Nephron progenitor cell (in vitro differentiated cells): ENCODE results near the gene PIP4P1.
A peak's percentile ranks its signal among the peaks of the same experiment; 100 is the strongest.

Experiments
- DNase-seq: peaks from one replicate; pipeline ENCODE4 v3.0.0; 2021
- H3K27ac Mint-ChIP-seq: 2 replicates; pipeline ENCODE4 v1.8.0; 2021; ENCODE audit warnings: mild to moderate bottlenecking, moderate library complexity, mixed read lengths
- H3K27me3 Mint-ChIP-seq: 2 replicates; pipeline ENCODE4 v1.8.0; 2021; ENCODE audit warnings: mild to moderate bottlenecking, low read depth, mixed read lengths; ENCODE audit not compliant: poor library complexity
- H3K36me3 Mint-ChIP-seq: 2 replicates; pipeline ENCODE4 v1.8.0; 2021; ENCODE audit warnings: low read depth, mixed read lengths
- H3K4me1 Mint-ChIP-seq: 2 replicates; pipeline ENCODE4 v1.8.0; 2021; ENCODE audit warnings: mixed read lengths
- H3K4me3 Mint-ChIP-seq: 2 replicates; pipeline ENCODE4 v1.8.0; 2021; ENCODE audit warnings: mild to moderate bottlenecking, moderate library complexity, mixed read lengths
- H3K9me3 Mint-ChIP-seq: 2 replicates; pipeline ENCODE4 v1.8.0; 2021; ENCODE audit warnings: mild to moderate bottlenecking, moderate library complexity, mixed read lengths
- TF ChIP-seq, protein P1 (sequence below): fragments of 200-600 bp; sonication (generic); IDR thresholded peaks from 2 replicates; pipeline ENCODE4 v1.5.0; 2021; ENCODE audit warnings: antibody characterized with exemption

The PIP4P1 gene

DNA sequence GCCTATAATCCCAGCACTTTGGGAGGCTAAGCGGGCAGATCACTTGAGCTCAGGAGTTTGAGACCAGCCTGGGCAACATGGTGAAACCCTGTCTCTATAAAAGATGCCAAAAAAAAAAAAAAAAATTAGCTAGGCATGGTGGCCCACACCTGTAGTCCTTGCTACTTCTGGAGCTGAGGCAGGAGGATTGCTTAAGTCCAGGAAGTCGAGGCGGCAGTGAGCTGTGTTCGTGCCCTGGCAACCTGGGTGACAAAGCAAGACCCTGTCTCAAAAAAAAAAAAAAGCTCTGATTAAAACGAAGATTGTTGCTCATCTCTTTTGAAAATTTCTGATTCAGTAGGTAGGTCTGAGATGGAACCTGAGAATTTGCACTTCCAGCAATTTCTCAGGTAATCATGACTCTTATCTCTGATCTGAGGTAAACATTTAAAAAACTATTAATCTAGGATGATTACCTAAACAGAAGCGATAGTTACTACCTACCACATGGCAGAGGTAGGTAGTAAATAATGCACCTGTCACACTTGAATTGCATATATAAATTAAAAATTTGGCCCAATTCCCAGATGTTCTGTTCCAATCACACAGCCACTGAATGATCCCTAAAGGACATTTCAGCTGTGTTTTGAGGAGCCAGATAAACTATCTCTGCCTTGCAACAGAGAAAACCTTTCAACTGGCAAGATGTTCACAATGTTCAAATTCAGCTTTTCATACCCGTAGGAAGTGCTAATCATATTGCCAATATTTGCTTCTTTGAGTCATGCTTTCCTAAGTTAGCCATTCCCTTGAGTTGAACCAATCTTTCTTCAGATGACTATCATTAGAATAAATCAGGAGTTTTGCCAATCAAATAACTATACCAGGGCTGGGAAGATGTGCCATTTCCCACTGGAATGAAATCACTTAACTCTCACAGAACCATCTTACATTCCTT lies 43.7 kb downstream of the PIP4P1 start:
- Mint-ChIP-seq H3K9me3 (no peaks in the 10 kb centered on the region), H3K4me3 (no peak overlapping the region), H3K4me1 (peaks cover 31% of the 10 kb centered on the region), H3K27me3 (no peaks in the 10 kb centered on the region), H3K27ac (no peak overlapping the region), H3K36me3 (no peaks in the 10 kb centered on the region)
- DNase-seq, result no peak
- TF ChIP-seq, protein P1, sequence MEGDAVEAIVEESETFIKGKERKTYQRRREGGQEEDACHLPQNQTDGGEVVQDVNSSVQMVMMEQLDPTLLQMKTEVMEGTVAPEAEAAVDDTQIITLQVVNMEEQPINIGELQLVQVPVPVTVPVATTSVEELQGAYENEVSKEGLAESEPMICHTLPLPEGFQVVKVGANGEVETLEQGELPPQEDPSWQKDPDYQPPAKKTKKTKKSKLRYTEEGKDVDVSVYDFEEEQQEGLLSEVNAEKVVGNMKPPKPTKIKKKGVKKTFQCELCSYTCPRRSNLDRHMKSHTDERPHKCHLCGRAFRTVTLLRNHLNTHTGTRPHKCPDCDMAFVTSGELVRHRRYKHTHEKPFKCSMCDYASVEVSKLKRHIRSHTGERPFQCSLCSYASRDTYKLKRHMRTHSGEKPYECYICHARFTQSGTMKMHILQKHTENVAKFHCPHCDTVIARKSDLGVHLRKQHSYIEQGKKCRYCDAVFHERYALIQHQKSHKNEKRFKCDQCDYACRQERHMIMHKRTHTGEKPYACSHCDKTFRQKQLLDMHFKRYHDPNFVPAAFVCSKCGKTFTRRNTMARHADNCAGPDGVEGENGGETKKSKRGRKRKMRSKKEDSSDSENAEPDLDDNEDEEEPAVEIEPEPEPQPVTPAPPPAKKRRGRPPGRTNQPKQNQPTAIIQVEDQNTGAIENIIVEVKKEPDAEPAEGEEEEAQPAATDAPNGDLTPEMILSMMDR, result no peak

DNA sequence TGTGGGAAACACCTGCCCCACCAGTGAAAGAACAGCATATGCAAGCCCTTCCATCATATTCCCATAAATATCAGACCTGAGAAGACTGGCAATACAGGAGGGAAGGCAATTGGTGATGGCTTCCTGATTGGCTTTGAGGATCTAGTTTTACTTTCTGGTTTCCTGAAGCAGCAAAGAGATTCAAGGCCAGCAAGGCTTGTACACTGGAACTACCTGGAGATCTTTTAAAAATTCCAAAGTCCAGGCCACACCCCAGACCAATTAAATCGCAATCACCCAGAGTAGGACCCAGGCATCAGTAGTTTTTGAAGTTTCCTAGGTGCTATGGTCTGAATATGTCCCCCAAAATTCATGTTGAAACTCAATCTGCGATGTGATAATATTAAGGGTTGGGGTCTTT lies 45.0 kb downstream of the PIP4P1 start:
- Mint-ChIP-seq H3K36me3 (no peaks in the 10 kb centered on the region), H3K27ac (no peak overlapping the region), H3K4me1 (peaks cover 38% of the 10 kb centered on the region), H3K9me3 (no peaks in the 10 kb centered on the region), H3K4me3 (no peak overlapping the region), H3K27me3 (no peaks in the 10 kb centered on the region)
- TF ChIP-seq, protein P1, result no peak
- DNase-seq, result no peak

DNA sequence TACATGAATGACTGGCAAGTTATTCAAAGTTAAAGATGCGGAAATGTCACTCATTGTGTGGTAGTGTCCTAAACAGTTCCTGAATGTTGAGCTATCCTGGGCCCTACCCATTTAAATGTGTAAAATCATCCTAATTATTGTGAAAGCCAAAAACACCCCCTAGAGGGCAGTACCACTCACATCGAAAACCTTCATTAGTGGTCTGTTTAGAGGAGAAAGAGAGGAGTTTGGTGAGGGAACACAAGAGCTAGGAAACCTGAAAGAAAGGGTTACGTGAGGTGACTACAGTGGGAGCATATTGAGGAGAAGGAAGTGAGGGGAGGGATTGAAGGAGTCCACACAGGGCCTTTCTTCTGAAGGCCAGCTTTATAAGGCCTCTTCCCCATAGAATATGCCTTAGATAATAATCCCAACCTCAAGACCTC lies 45.4 kb downstream of the PIP4P1 start:
- peaks cover 38% of the 10 kb centered on the region for H3K4me1 Mint-ChIP-seq
- no peaks in the 10 kb centered on the region for H3K36me3 Mint-ChIP-seq
- DNase-seq, result no peak
- TF ChIP-seq, protein P1, result peak; percentile 54
- H3K9me3 Mint-ChIP-seq, result no peaks in the 10 kb centered on the region
- no peaks in the 10 kb centered on the region for H3K27me3 Mint-ChIP-seq
- H3K27ac Mint-ChIP-seq, result no peak overlapping the region
- H3K4me3 Mint-ChIP-seq, result no peak overlapping the region

DNA sequence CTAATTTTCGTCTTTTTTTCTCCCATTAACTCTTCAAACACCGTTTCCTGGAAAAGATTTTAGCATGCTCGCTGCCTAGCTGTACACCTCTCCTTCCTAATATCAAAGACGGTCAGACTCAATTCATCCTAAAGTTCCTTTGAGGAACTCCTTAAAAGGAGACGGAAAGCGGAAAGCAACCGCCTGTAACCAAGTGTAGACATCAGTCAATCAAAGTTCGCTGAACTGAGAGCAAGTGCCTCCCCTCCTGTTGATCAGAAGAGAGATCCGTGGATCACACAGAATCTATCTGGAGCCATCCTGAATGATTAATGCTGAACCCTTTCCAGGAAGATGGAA lies 47.5 kb downstream of the PIP4P1 start:
- H3K27me3 Mint-ChIP-seq, result no peaks in the 10 kb centered on the region
- TF ChIP-seq, protein P1, result no peak
- H3K36me3 Mint-ChIP-seq, result no peaks in the 10 kb centered on the region
- H3K27ac Mint-ChIP-seq, result peak overlapping the region; percentile 77
- H3K9me3 Mint-ChIP-seq, result no peaks in the 10 kb centered on the region
- peaks cover 34% of the 10 kb centered on the region for H3K4me1 Mint-ChIP-seq
- peak overlapping the region; percentile 94 for H3K4me3 Mint-ChIP-seq
- no peak for DNase-seq

DNA sequence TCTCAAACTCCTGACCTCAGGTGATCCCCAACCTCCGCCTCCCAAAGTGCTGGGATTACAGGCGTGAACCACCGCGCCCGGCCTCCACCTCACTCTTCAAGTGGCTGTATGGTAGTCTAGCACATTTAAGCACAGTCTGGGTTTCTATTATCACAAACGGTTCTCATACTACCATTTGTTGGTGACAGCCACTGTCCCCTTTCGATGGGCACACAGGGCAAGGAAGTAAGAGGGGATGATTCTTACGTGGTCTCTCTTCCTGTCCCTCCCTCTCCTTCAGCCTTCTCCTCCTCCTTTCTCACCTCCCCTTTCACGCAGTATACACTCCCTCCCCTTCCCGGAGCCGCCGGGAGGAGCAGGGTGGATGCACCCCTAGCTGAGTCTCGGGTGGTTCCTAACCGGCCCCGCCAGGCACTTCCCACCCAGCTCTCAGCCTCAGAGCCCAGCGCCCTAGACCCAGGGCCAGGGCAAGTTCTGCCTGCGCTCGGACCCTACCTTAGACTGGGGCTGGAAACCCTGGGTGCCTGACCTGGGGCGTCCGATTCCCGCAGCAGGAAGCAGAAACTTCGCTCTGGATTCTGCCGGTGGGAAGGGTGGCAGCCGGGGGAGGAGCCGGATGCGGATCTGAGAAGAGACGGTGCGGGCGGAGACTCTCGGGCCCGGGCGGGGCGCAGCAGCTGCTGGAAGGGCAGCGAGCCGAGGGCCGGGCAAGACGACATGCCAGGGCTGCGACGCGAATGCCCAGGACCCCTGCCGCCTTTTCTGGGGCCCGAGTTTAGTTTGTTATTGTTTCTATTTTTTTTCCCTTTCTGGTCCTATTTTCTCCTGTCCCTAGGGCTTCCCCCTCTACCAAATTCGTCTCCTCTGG lies 48.1 kb downstream of the PIP4P1 start, which contains the start of gene TEP1:
Gene TEP1, minus strand, starts transcription at position 626 of the 868 bp plus-strand sequence. CDS start 5,062 bp downstream, outside the sequence.
- no peaks in the 10 kb centered on the region for H3K9me3 Mint-ChIP-seq
- TF ChIP-seq, protein P1, result no peak
- H3K27ac Mint-ChIP-seq, result peak within 1 kb of the TSS; percentile 78
- peak within 1 kb of the TSS; percentile 94 for H3K4me3 Mint-ChIP-seq
- peaks cover 34% of the 10 kb centered on the region for H3K4me1 Mint-ChIP-seq
- DNase-seq, result peak; percentile 84
- H3K36me3 Mint-ChIP-seq, result peaks cover 2% of the 10 kb centered on the region
- H3K27me3 Mint-ChIP-seq, result no peaks in the 10 kb centered on the region
